WTC11 (cell line): Measurements from ENCODE around the gene ANKRD13D. TPM values are rescaled to one million over a fixed set of nuclear protein-coding genes. Genes with fewer than 3 reads are reported as not detected.

ENCODE experiments used
- ATAC-seq: fragments of 200-7000 bp; cut with Tn5 transposase; 2 replicates; pipeline ENCODE4 v1.10.0; 2021; ENCODE audit warnings: mild to moderate bottlenecking, moderate library complexity
- CTCF ChIA-PET: fragments of 300-600 bp; sonication (Branson Sonifier 250); formaldehyde crosslinking; loops from one replicate; lab custom pipeline; 2021; ENCODE audit warnings: antibody characterized with exemption; lab: Charles Lee
- POLR2A ChIA-PET: fragments of 350-600 bp; sonication (Branson Sonifier 250); formaldehyde crosslinking; loops from one replicate; lab custom pipeline; 2021; ENCODE audit warnings: antibody characterized with exemption; lab: Charles Lee
- DNase-seq: peaks from one replicate; pipeline ENCODE4 v3.0.0; 2021; ENCODE audit warnings: low spot score
- H3K27ac Mint-ChIP-seq: 2 replicates; pipeline ENCODE4 v1.8.0; 2021; ENCODE audit warnings: mixed read lengths
- H3K27me3 Mint-ChIP-seq: 2 replicates; pipeline ENCODE4 v1.8.0; 2021; ENCODE audit warnings: low read depth, mild to moderate bottlenecking, moderate library complexity, mixed read lengths
- H3K36me3 Mint-ChIP-seq: 2 replicates; pipeline ENCODE4 v1.8.0; 2021; ENCODE audit warnings: mixed read lengths
- H3K4me1 Mint-ChIP-seq: 2 replicates; pipeline ENCODE4 v1.8.0; 2022; ENCODE audit warnings: mixed read lengths
- H3K4me3 Mint-ChIP-seq: 2 replicates; pipeline ENCODE4 v1.8.0; 2021; ENCODE audit warnings: mild to moderate bottlenecking, moderate library complexity, mixed read lengths
- H3K9me3 Mint-ChIP-seq: 2 replicates; pipeline ENCODE4 v1.8.0; 2021; ENCODE audit warnings: mixed read lengths
- CREB1 ChIP-seq: sonication (generic); formaldehyde crosslinking; IDR thresholded peaks from 2 replicates; pipeline ENCODE4 v1.8.0; 2023; ENCODE audit warnings: mild to moderate bottlenecking, missing genetic modification reagents
- EMX1 ChIP-seq: fragments of 250-450 bp; sonication (Bioruptor Pico); IDR thresholded peaks from 2 replicates; pipeline ENCODE4 v1.8.0; 2021; ENCODE audit warnings: mild to moderate bottlenecking
- ETV6 ChIP-seq: sonication (generic); formaldehyde crosslinking; IDR thresholded peaks from 2 replicates; pipeline ENCODE4 v1.8.1; 2022; ENCODE audit warnings: mild to moderate bottlenecking, missing genetic modification reagents
- FOXK1 ChIP-seq: sonication (generic); formaldehyde crosslinking; IDR thresholded peaks from 2 replicates; pipeline ENCODE4 v1.8.0; 2022; ENCODE audit warnings: mild to moderate bottlenecking, moderate library complexity, missing genetic modification reagents
- GTF2I ChIP-seq: fragments of 250-450 bp; sonication (Bioruptor Pico); conservative IDR thresholded peaks from 2 replicates; pipeline ENCODE4 v1.4.0; 2021; ENCODE audit warnings: mild to moderate bottlenecking
- JAZF1 ChIP-seq: fragments of 250-450 bp; sonication (Bioruptor Pico); IDR thresholded peaks from 2 replicates; pipeline ENCODE4 v1.9.0; 2021; ENCODE audit warnings: moderate library complexity, mild to moderate bottlenecking, inconsistent platforms
- MYBL2 ChIP-seq: sonication (generic); formaldehyde crosslinking; IDR thresholded peaks from 2 replicates; pipeline ENCODE4 v1.8.1; 2023; ENCODE audit warnings: mild to moderate bottlenecking, moderate library complexity, missing genetic modification reagents
- SOX15 ChIP-seq: fragments of 250-450 bp; sonication (Bioruptor Pico); IDR thresholded peaks from 2 replicates; pipeline ENCODE4 v1.9.0; 2021; ENCODE audit warnings: mild to moderate bottlenecking
- TCF7 ChIP-seq: sonication (generic); formaldehyde crosslinking; IDR thresholded peaks from 2 replicates; pipeline ENCODE4 v1.8.0; 2022; ENCODE audit warnings: mild to moderate bottlenecking, low read depth, missing genetic modification reagents, moderate library complexity
- ZNF138 ChIP-seq: sonication (generic); formaldehyde crosslinking; conservative IDR thresholded peaks from 2 replicates; pipeline ENCODE4 v1.8.1; 2022; ENCODE audit warnings: mild to moderate bottlenecking, moderate library complexity, missing genetic modification reagents
- total RNA-seq: library from RNA; stranded (reverse); gene quantifications from 3 replicates; pipeline ENCODE4 v1.2.3, GENCODE V29; 2021
- TF ChIP-seq, protein P1 (sequence below): fragments of 250-450 bp; sonication (Bioruptor Pico); IDR thresholded peaks from 2 replicates; pipeline ENCODE4 v1.9.0; 2021; ENCODE audit warnings: mild to moderate bottlenecking, borderline replicate concordance
- TF ChIP-seq, protein P2 (sequence below): sonication (generic); formaldehyde crosslinking; IDR thresholded peaks from 2 replicates; pipeline ENCODE4 v1.8.1; 2022; ENCODE audit warnings: mild to moderate bottlenecking, moderate library complexity, missing genetic modification reagents
- TF ChIP-seq, protein P3 (sequence below): fragments of 250-450 bp; sonication (Bioruptor Pico); IDR thresholded peaks from 2 replicates; pipeline ENCODE4 v1.9.0; 2021; ENCODE audit warnings: mild to moderate bottlenecking

Gene ANKRD13D
- total RNA-seq, 1 experiment from 2014 or later = 55.5 TPM

DNA sequence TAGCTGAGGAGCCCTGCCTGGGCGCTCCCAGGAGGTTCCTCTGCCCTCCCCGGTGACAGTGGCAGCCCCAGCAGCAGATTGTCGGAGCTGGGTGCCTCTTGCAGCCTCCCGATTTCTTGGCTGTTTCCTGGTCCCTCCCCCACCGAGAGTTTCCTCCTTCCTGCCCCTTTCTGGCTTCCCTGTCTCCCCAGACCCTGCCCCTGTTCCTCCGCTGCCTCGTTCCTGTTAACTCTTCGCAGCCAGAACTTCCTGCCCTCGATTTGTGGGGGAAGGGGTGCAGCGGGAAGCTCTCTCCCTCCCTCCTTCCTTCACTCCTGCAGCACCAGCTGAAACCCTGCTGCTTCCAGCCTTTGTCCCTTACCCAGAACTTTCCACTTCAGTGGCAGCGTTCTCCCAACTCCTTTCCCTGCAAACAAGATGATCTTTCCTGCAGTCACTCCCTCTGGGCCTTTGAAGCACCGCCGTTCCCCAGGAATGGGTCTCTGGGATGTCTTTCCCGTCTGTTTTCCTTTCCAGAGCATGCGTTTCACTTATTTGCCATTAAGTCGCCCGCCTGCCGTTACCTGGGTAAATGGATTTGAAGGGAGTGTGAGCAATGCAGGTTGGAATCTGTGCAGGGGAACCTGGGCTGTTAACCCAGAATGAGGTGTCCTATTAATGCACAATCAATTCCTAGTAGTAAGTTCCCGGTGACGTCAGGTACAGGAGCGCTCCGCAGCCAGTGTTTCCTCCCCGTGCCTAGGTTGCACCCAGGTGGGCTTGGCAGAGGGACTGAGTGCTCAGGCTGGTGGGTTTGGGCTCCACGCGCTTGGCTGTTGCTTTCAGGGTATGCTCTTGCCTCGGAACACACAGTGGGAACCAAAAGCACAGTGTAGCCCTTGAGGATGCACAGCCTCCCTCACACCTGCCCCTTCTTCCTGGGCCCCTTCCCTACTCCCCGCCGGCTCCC, 18.6 kb upstream of the ANKRD13D start (continued):
- TF ChIP-seq, protein P1, sequence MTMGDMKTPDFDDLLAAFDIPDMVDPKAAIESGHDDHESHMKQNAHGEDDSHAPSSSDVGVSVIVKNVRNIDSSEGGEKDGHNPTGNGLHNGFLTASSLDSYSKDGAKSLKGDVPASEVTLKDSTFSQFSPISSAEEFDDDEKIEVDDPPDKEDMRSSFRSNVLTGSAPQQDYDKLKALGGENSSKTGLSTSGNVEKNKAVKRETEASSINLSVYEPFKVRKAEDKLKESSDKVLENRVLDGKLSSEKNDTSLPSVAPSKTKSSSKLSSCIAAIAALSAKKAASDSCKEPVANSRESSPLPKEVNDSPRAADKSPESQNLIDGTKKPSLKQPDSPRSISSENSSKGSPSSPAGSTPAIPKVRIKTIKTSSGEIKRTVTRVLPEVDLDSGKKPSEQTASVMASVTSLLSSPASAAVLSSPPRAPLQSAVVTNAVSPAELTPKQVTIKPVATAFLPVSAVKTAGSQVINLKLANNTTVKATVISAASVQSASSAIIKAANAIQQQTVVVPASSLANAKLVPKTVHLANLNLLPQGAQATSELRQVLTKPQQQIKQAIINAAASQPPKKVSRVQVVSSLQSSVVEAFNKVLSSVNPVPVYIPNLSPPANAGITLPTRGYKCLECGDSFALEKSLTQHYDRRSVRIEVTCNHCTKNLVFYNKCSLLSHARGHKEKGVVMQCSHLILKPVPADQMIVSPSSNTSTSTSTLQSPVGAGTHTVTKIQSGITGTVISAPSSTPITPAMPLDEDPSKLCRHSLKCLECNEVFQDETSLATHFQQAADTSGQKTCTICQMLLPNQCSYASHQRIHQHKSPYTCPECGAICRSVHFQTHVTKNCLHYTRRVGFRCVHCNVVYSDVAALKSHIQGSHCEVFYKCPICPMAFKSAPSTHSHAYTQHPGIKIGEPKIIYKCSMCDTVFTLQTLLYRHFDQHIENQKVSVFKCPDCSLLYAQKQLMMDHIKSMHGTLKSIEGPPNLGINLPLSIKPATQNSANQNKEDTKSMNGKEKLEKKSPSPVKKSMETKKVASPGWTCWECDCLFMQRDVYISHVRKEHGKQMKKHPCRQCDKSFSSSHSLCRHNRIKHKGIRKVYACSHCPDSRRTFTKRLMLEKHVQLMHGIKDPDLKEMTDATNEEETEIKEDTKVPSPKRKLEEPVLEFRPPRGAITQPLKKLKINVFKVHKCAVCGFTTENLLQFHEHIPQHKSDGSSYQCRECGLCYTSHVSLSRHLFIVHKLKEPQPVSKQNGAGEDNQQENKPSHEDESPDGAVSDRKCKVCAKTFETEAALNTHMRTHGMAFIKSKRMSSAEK (CRISPR knock-in tag) = no peak
- TF ChIP-seq, protein P2, sequence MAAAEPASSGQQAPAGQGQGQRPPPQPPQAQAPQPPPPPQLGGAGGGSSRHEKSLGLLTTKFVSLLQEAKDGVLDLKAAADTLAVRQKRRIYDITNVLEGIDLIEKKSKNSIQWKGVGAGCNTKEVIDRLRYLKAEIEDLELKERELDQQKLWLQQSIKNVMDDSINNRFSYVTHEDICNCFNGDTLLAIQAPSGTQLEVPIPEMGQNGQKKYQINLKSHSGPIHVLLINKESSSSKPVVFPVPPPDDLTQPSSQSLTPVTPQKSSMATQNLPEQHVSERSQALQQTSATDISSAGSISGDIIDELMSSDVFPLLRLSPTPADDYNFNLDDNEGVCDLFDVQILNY = no peak
- TF ChIP-seq CREB1 (CRISPR knock-in tag) (peak; percentile 26; the same call in 1 of the 2 replicates), TCF7 (no peak), EMX1 (CRISPR knock-in tag) (no peak)

DNA sequence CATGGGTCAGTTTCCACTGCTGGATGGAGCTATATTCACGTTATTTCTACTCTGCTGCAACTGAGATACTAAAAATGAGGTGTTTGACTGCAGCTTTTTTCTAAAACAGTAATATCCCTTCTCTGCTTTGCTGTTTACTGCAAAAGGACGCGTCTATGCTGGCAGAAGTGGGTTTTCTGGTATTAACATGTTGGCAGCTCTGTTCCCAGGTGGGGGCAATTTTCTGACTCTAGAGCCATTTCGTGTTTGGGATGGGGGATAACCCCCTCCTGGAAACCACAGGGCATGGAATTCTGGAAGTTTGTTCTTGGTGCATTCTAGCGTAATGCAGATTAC, 17.9 kb upstream of the ANKRD13D start:
- no peaks in the 10 kb centered on the region for H3K36me3 Mint-ChIP-seq
- peak overlapping the region; percentile 53; the same call in 1 of the 2 replicates for H3K4me3 Mint-ChIP-seq
- POLR2A ChIA-PET = no interaction called here
- no peak for TF ChIP-seq JAZF1 (CRISPR knock-in tag)
- no peak for TF ChIP-seq GTF2I (CRISPR knock-in tag)
- no peak for TF ChIP-seq ZNF138 (CRISPR knock-in tag)
- no peak for TF ChIP-seq EMX1 (CRISPR knock-in tag)
- TF ChIP-seq SOX15 = no peak
- no peak for TF ChIP-seq MYBL2
- TF ChIP-seq FOXK1 (CRISPR knock-in tag) = no peak
- ATAC-seq = no peak
- CTCF ChIA-PET = interaction anchor here (0.6 to 3.0 kb wide), 12 partner anchors 8 to 387 kb away, joined by 3 to 14 read pairs (median 6); partner anchors contain the start of genes ANKRD13D and SSH3
- no peaks in the 10 kb centered on the region; the same call in 1 of the 2 replicates for H3K27me3 Mint-ChIP-seq
- DNase-seq = peak; percentile 3
- peak overlapping the region; percentile 94; the same call in 1 of the 2 replicates for H3K27ac Mint-ChIP-seq
- peaks cover 53% of the 10 kb centered on the region for H3K4me1 Mint-ChIP-seq
- no peaks in the 10 kb centered on the region for H3K9me3 Mint-ChIP-seq

DNA sequence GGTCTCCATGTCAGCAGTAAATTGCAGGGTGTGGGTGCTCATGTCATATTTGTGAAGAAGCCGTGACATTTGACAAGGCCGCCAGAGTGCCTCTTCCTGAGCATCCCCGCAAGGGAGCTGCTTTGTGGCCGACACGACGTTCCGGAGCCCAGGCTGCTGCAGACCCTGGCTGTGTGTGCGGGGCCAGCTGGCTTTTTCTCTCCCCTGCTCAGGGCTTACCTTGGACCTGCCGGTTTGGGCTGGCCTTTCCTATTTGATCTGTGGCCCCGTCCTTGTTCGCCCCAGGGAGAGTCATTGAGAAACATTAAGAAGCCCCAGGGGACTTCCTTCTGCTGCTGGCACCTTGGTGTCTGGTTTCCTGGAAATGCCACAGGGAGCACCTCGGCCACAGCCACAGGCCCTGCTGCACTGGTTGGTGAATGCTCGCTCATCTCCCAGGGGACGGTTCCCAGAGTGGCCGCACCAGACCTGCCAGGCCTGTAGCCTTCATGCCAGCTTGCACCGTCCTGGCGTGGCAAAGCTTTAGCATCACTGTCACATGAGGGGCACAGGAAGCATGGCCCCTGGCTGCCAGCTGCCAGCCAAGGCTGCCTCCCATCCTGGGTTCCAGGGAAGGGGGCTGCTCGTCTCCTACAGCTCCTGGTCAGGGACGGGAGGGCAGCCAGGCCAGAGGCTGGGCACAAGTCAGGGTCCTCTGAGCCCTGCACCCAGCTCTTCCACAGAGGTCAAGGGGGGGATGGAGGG, 17.4 kb upstream of the ANKRD13D start:
- 0 out of 2 replicates have a peak, but pooled peaks have one; percentile 4 for ATAC-seq
- H3K36me3 Mint-ChIP-seq = no peaks in the 10 kb centered on the region
- ChIA-PET CTCF (interaction anchor here (0.6 to 3.0 kb wide), 11 partner anchors 9 to 388 kb away, joined by 3 to 14 read pairs (median 7); partner anchors contain the start of genes ANKRD13D and SSH3), POLR2A (no interaction called here)
- peak overlapping the region; percentile 94; the same call in 1 of the 2 replicates for H3K27ac Mint-ChIP-seq
- TF ChIP-seq, protein P3, sequence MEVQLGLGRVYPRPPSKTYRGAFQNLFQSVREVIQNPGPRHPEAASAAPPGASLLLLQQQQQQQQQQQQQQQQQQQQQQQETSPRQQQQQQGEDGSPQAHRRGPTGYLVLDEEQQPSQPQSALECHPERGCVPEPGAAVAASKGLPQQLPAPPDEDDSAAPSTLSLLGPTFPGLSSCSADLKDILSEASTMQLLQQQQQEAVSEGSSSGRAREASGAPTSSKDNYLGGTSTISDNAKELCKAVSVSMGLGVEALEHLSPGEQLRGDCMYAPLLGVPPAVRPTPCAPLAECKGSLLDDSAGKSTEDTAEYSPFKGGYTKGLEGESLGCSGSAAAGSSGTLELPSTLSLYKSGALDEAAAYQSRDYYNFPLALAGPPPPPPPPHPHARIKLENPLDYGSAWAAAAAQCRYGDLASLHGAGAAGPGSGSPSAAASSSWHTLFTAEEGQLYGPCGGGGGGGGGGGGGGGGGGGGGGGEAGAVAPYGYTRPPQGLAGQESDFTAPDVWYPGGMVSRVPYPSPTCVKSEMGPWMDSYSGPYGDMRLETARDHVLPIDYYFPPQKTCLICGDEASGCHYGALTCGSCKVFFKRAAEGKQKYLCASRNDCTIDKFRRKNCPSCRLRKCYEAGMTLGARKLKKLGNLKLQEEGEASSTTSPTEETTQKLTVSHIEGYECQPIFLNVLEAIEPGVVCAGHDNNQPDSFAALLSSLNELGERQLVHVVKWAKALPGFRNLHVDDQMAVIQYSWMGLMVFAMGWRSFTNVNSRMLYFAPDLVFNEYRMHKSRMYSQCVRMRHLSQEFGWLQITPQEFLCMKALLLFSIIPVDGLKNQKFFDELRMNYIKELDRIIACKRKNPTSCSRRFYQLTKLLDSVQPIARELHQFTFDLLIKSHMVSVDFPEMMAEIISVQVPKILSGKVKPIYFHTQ (CRISPR knock-in tag) = no peak
- peak; percentile 100 for TF ChIP-seq ETV6 (CRISPR knock-in tag)
- no peaks in the 10 kb centered on the region for H3K9me3 Mint-ChIP-seq
- peak overlapping the region; percentile 53; the same call in 1 of the 2 replicates for H3K4me3 Mint-ChIP-seq
- H3K27me3 Mint-ChIP-seq = no peaks in the 10 kb centered on the region; the same call in 1 of the 2 replicates
- DNase-seq = peak; percentile 28
- peaks cover 57% of the 10 kb centered on the region for H3K4me1 Mint-ChIP-seq
